HG02623 (cell line): ENCODE results near the gene HOXA1.

Experiments
- ATAC-seq: cut with Tn5 transposase; IDR thresholded peaks from one replicate; pipeline ENCODE4 v1.9.1; 2021; ENCODE audit warnings: moderate library complexity; ENCODE audit not compliant: unreplicated experiment

The HOXA1 gene

GRCh38 chr7:27106901-27107240 lies 11.1 kb upstream of the HOXA1 start:
- no peak for ATAC-seq

GRCh38 chr7:27106181-27106900 lies 10.5 kb upstream of the HOXA1 start:
- no peak for ATAC-seq

- no peak for ATAC-seq
Observed at GRCh38 chr7:27105301-27106031, 9.7 kb upstream of the HOXA1 start.

- no peak for ATAC-seq
Observed at GRCh38 chr7:27104341-27105058, 8.7 kb upstream of the HOXA1 start.

GRCh38 chr7:27103489-27104226 lies 7.9 kb upstream of the HOXA1 start:
- ATAC-seq: no peak

- no peak for ATAC-seq
Observed at GRCh38 chr7:27102581-27103442, 7.0 kb upstream of the HOXA1 start, which contains the start of gene HOXA2. Gene HOXA2 (minus strand): TSS chr7:27102683. CDS start chr7:27102500, 183 bp downstream.

GRCh38 chr7:27101957-27102580 lies 6.3 kb upstream of the HOXA1 start:
- no peak for ATAC-seq

- ATAC-seq: no peak
Observed at GRCh38 chr7:27101171-27101956, 5.6 kb upstream of the HOXA1 start.

GRCh38 chr7:27100694-27101170 lies 4.9 kb upstream of the HOXA1 start:
- no peak for ATAC-seq

GRCh38 chr7:27099453-27100370 lies 3.9 kb upstream of the HOXA1 start:
- no peak for ATAC-seq

- ATAC-seq: no peak
Observed at GRCh38 chr7:27098578-27099451, 3.0 kb upstream of the HOXA1 start.

- ATAC-seq: no peak
Observed at GRCh38 chr7:27097686-27098577, 2.1 kb upstream of the HOXA1 start.

GRCh38 chr7:27096768-27097514 lies 1.1 kb upstream of the HOXA1 start:
- no peak for ATAC-seq

GRCh38 chr7:27095050-27095896 lies 527 bp downstream of the HOXA1 start:
- ATAC-seq: no peak
